Measurements from ENCODE around the gene SERPINA10.

- TF ChIP-seq, protein P1, sequence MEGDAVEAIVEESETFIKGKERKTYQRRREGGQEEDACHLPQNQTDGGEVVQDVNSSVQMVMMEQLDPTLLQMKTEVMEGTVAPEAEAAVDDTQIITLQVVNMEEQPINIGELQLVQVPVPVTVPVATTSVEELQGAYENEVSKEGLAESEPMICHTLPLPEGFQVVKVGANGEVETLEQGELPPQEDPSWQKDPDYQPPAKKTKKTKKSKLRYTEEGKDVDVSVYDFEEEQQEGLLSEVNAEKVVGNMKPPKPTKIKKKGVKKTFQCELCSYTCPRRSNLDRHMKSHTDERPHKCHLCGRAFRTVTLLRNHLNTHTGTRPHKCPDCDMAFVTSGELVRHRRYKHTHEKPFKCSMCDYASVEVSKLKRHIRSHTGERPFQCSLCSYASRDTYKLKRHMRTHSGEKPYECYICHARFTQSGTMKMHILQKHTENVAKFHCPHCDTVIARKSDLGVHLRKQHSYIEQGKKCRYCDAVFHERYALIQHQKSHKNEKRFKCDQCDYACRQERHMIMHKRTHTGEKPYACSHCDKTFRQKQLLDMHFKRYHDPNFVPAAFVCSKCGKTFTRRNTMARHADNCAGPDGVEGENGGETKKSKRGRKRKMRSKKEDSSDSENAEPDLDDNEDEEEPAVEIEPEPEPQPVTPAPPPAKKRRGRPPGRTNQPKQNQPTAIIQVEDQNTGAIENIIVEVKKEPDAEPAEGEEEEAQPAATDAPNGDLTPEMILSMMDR (IDR thresholded peaks at IDR 0.05): no peak
- TF ChIP-seq ZFX (IDR thresholded peaks at IDR 0.05; ENCODE audit: borderline replicate concordance): no peak
These were observed 53.7 kb downstream of the SERPINA10 start for GRCh38 chr14:94239406-94239805.
